ENCODE results near the gene MAEA. TPM values are rescaled to one million over a fixed set of nuclear protein-coding genes. Genes with fewer than 3 reads are reported as not detected.
"Not testable (repeated sequence)": the region's sequence is repeated elsewhere in the genome, so short reads cannot be mapped to it uniquely, and the experiment has no call there.

Gene MAEA
- total RNA-seq, 1 experiment from 2014 or later: 81.1 TPM

DNA sequence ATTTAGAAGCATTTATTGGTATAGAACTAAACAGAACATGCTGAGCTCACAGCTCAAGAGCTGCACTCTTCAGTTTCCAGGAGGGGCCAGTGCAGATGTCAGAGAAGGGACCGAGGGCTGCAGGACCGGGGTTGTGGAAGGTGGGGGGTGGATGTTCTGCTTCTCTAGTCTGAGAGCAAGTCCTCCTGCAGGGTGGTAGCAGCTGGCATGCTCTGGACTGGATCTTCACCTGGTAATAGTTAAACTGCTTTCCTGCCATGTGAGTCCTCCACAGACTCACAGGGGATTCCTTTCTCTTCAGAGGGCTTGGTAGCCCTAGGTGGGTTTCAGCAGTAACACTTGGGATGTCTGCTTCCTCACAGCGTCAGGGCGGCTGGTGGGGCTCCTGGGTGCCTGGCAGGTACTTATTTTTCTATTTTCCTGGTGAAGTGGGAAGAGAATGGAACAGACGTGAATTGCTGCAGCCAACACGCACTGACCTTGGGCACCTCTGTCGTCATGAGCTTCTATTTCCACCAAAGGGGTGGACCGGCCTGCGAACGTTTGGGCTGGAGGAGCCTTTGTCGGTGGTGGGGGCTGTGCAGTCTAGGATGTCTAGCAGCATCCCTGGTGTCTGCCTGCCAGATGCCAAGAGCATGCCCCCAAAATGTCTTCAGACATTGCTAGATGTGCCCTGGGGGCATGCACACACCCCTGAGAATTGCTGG, 2.5 kb downstream of the MAEA start:
- Mint-ChIP-seq H3K4me1 (ENCODE audit: low read depth, unreplicated experiment) (no peaks in the 10 kb centered on the region), H3K9me3 (ENCODE audit: unreplicated experiment) (no peaks in the 10 kb centered on the region), H3K36me3 (ENCODE audit: insufficient read depth, unreplicated experiment) (peaks cover 20% of the 10 kb centered on the region), H3K27ac (ENCODE audit: unreplicated experiment) (peak overlapping the region; percentile 95), H3K4me3 (ENCODE audit: unreplicated experiment) (peak overlapping the region; percentile 96), H3K27me3 (ENCODE audit: insufficient read depth, unreplicated experiment) (no peaks in the 10 kb centered on the region)
- intact Hi-C loops (cut with micrococcal nuclease; ENCODE audit: unreplicated experiment): no loop called here
- H3K36me3 ChIP-seq (ENCODE audit: control insufficient read depth, insufficient read depth, low read length): no peaks in the 10 kb centered on the region
- no peaks in the 10 kb centered on the region for H3K27me3 ChIP-seq (replicated peaks; ENCODE audit: control insufficient read depth, insufficient read depth, low read length)
- H3K9me3 ChIP-seq: no peaks in the 10 kb centered on the region
- ChIA-PET POLR2A (no interaction called here), CTCF (no interaction called here)
- DNase-seq: no peak
- H3K4me3 ChIP-seq (ENCODE audit: low read depth, low read length): no peak overlapping the region
- peaks cover 14% of the 10 kb centered on the region for H3K4me1 ChIP-seq
- no peak for TF ChIP-seq CTCF (IDR thresholded peaks at IDR 0.05; ENCODE audit: insufficient read depth in 1 of 2, low read depth in 1 of 2, low read length in 1 of 2, severe bottlenecking in 1 of 2, unreplicated experiment in 1 of 2)
- no TSS peak for BruUV-seq (replicated peaks)

GRCh38 chr4:1292703-1293011, 3.0 kb downstream of the MAEA start:
- H3K9me3 Mint-ChIP-seq (ENCODE audit: unreplicated experiment); H3K27me3 ChIP-seq (replicated peaks; ENCODE audit: control insufficient read depth, insufficient read depth, low read length); H3K27me3 Mint-ChIP-seq (ENCODE audit: insufficient read depth, unreplicated experiment); BruUV-seq (replicated peaks); CTCF ChIA-PET; intact Hi-C loops (cut with micrococcal nuclease; ENCODE audit: unreplicated experiment); POLR2A ChIA-PET; H3K4me1 Mint-ChIP-seq (ENCODE audit: low read depth, unreplicated experiment); DNase-seq; H3K4me3 ChIP-seq (ENCODE audit: low read depth, low read length); H3K9me3 ChIP-seq; H3K4me3 Mint-ChIP-seq (ENCODE audit: unreplicated experiment); H3K36me3 ChIP-seq (ENCODE audit: control insufficient read depth, insufficient read depth, low read length): not testable (repeated sequence)
- peaks cover 22% of the 10 kb centered on the region for H3K36me3 Mint-ChIP-seq (ENCODE audit: insufficient read depth, unreplicated experiment)
- peaks cover 12% of the 10 kb centered on the region for H3K4me1 ChIP-seq
- peak overlapping the region; percentile 95 for H3K27ac Mint-ChIP-seq (ENCODE audit: unreplicated experiment)

DNA sequence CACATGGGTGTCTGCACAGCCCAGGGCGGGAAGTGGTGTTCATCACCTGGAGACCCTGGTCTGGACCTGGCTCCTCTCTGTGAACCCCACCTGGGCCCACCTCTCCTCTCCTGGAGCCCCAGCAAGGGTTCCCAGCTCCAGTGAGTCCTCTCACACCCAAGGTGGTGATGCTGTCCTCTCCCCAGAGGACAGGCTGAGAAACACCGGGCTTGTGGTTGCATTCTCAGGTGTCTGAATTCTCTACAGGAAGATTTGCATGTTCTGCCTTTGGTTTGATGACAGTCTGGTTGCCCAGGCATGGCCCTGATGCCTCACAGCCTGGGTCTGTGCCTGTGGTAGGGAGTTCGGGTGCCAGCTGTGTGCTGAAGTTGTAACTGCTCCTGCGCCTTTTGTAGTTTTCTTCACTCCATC, 3.8 kb downstream of the MAEA start:
- H3K4me3 Mint-ChIP-seq (ENCODE audit: unreplicated experiment): no peak overlapping the region
- H3K4me1 Mint-ChIP-seq (ENCODE audit: low read depth, unreplicated experiment): no peaks in the 10 kb centered on the region
- H3K9me3 ChIP-seq: no peaks in the 10 kb centered on the region
- H3K36me3 Mint-ChIP-seq (ENCODE audit: insufficient read depth, unreplicated experiment): peaks cover 25% of the 10 kb centered on the region
- no TSS peak for BruUV-seq (replicated peaks)
- H3K4me3 ChIP-seq (ENCODE audit: low read depth, low read length): no peak overlapping the region
- TF ChIP-seq CTCF (IDR thresholded peaks at IDR 0.05; ENCODE audit: insufficient read depth in 1 of 2, low read depth in 1 of 2, low read length in 1 of 2, severe bottlenecking in 1 of 2, unreplicated experiment in 1 of 2): no peak
- DNase-seq: no peak
- H3K27me3 ChIP-seq (replicated peaks; ENCODE audit: control insufficient read depth, insufficient read depth, low read length): no peaks in the 10 kb centered on the region
- ChIA-PET POLR2A (no interaction called here), CTCF (no interaction called here)
- intact Hi-C loops (cut with micrococcal nuclease; ENCODE audit: unreplicated experiment): no loop called here
- no peak overlapping the region for H3K27ac Mint-ChIP-seq (ENCODE audit: unreplicated experiment)
- H3K27me3 Mint-ChIP-seq (ENCODE audit: insufficient read depth, unreplicated experiment): no peaks in the 10 kb centered on the region
- H3K9me3 Mint-ChIP-seq (ENCODE audit: unreplicated experiment): no peaks in the 10 kb centered on the region
- no peaks in the 10 kb centered on the region for H3K36me3 ChIP-seq (ENCODE audit: control insufficient read depth, insufficient read depth, low read length)
- H3K4me1 ChIP-seq: peaks cover 8% of the 10 kb centered on the region

- Histone ChIP-seq H3K9me3 (no peaks in the 10 kb centered on the region), H3K36me3 (ENCODE audit: control insufficient read depth, insufficient read depth, low read length) (no peaks in the 10 kb centered on the region), H3K4me3 (ENCODE audit: low read depth, low read length) (no peak overlapping the region), H3K4me1 (peaks cover 8% of the 10 kb centered on the region), H3K27me3 (replicated peaks; ENCODE audit: control insufficient read depth, insufficient read depth, low read length) (no peaks in the 10 kb centered on the region)
- Mint-ChIP-seq H3K27ac (ENCODE audit: unreplicated experiment) (no peak overlapping the region), H3K4me1 (ENCODE audit: low read depth, unreplicated experiment) (no peaks in the 10 kb centered on the region), H3K4me3 (ENCODE audit: unreplicated experiment) (no peak overlapping the region), H3K36me3 (ENCODE audit: insufficient read depth, unreplicated experiment) (peaks cover 29% of the 10 kb centered on the region), H3K27me3 (ENCODE audit: insufficient read depth, unreplicated experiment) (no peaks in the 10 kb centered on the region), H3K9me3 (ENCODE audit: unreplicated experiment) (no peaks in the 10 kb centered on the region)
- CTCF ChIA-PET: no interaction called here
- BruUV-seq (replicated peaks): no TSS peak
- POLR2A ChIA-PET: no interaction called here
- no peak for TF ChIP-seq CTCF (IDR thresholded peaks at IDR 0.05; ENCODE audit: insufficient read depth in 1 of 2, low read depth in 1 of 2, low read length in 1 of 2, severe bottlenecking in 1 of 2, unreplicated experiment in 1 of 2)
- no peak for DNase-seq
- intact Hi-C loops (cut with micrococcal nuclease; ENCODE audit: unreplicated experiment): no loop called here
Measured at GRCh38 chr4:1293991-1294390, 4.3 kb downstream of the MAEA start.
